Measurements from ENCODE around the gene ETV6.

The ETV6 gene

DNA sequence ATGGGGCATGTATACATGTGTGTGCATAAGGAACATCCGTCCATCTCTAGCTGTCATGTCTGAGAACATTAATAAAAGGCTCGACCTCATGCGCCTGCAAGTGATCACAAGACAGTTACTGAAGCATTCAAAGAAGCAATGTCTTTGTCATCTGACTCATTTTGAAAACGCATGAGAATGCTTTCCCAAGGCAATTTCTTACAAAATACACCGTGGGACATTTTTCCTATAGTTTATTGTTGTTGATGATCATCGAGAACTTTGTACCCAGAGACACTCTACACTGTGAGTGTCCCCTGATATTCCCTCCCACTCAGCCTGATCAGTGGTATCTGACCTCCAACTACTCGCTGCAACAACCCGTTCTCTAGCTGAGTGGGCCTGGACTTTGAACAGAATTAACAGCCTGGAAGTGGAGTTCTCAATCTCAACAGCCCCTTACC is 68.1 kb downstream of the ETV6 start:
- peak; percentile 39 for DNase-seq (ENCODE audit: low spot score)

DNA sequence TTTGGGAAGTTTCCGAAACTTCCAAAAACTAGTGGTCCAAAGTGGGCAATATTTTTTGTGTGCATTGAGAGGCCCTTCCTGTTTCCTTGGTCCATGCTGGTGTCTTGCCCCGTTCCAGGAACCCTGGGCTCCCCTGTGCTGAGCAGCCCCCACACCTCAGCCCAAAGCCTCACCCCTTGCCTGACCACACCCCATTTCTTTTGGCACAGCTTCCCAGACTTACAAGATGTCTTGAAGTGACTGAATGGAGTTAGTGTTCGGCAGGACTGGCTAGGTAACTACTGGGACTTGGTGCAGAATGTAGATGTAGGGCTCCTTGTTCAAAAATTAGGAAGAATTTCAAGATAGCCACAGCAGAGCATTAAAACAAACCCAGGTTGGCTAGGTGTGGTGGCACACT is 68.6 kb downstream of the ETV6 start:
- no peak for DNase-seq (ENCODE audit: low spot score)

- DNase-seq (ENCODE audit: low spot score), result peak; percentile 94
Observed at GRCh38 chr12:11718768-11719253, 69.3 kb downstream of the ETV6 start.

DNA sequence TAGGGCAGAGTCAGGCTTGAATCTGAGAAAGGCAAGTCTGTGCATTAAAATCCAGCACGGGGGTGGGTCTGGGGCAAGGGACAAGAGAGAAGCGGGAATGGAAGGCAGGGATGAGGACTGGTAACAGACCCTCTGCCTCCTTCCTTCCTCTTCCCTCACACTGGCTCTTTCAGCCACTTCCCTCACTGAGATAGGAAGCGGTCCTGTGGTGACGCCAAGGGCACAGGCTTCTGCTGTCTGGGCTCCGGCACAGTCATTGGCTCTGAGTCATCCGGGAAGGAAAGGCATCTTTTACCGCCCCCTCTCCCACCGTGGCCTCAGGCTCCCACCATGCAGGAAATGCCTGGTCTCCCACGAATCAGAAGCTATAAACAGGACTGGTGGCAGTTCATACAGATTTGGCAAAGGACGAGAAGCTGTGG is 70.2 kb downstream of the ETV6 start:
- peak; percentile 98 for DNase-seq (ENCODE audit: low spot score)

DNA sequence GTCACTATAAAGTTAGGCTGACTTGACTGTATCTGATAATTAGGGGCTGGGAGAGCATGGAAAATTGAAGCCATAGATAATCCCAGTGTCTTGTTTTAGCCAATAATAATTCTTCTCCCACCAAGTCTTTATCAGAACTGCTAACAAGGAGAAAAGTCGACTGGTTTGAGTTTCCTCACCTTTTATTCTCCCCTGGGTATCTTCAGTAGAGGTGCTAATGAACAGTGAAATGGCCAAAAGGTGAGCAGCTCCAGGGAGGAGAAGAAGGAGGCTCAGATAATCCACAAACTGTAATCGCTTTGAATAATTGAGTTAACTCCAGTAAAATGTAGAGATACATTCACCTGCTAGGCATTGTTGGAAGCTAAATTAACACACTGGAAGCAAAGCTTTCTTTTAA is 72.6 kb downstream of the ETV6 start:
- DNase-seq (ENCODE audit: low spot score), result no peak

DNA sequence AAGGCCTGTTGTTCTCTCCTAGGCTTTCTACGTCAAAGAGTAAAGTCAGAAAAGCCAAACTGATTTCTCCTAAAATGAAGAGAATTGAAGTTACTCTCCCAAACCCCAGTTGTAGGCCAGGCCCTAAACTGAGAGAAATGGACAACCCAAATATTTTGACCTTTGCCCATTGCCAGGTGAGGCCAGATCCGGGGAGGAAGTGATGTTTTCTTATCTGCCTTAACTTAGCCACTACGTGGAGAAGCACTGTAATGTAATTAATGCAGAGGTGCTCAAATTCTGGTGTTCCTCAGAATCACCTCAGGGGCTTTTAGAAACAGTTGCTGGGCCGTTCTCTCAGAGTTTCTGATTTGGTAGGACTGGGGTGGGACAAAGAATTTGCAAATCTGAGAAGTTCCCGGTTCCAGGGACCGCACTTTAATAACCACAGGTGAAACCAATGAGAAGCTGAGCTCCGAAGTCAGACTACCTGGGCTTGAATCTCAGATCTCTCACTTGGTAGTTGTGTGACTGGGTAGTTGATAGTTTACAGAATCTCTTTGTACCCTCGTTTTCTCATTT is 73.2 kb downstream of the ETV6 start:
- DNase-seq (ENCODE audit: low spot score), result no peak

GRCh38 chr12:11723993-11724392 is 74.5 kb downstream of the ETV6 start:
- DNase-seq (ENCODE audit: low spot score), result no peak

DNA sequence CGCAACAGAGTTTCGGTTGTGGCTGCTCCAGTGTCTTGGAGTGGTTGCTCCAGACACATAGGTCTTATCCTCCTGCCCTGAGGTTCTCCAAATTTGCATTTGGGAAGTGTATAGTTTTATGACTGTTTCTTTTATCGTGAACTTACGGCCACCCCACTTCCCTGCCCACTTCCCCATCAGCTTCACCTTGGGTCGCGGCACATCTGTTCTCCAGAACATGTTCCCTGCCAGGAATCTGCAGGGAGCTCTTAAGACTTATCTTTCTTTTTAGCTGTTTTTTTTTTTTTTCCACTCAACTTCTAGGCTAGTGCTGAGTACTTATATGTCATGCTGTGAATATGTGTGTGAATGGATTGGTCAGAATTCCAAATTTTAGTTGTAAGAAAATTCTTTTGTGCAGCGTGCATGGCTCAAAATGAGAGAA is 75.4 kb downstream of the ETV6 start:
- DNase-seq (ENCODE audit: low spot score), result no peak

DNA sequence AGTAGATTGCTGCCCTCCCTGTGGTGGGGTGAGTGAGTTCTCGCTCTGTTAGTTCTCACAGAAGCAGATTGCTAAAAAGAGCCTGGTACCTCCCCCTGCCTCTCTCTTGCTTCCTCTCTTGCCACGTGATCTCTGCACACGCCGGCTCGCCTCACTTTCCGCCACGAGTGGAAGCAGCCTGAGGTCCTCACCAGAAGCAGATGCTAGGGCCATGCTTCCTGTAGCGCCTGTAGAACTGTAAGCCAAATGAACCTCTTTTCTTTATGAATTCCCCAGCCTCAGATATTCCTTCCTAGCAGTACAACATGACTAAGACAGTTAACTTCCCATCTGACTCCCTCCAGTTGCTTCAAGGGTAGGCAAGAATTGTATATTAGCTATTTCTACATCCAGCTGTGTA is 76.2 kb downstream of the ETV6 start:
- no peak for DNase-seq (ENCODE audit: low spot score)

GRCh38 chr12:11726659-11727058 is 77.2 kb downstream of the ETV6 start:
- DNase-seq (ENCODE audit: low spot score), result no peak

GRCh38 chr12:11727133-11727664 is 77.7 kb downstream of the ETV6 start:
- no peak for DNase-seq (ENCODE audit: low spot score)

GRCh38 chr12:11728154-11728755 is 78.8 kb downstream of the ETV6 start:
- no peak for DNase-seq (ENCODE audit: low spot score)

DNA sequence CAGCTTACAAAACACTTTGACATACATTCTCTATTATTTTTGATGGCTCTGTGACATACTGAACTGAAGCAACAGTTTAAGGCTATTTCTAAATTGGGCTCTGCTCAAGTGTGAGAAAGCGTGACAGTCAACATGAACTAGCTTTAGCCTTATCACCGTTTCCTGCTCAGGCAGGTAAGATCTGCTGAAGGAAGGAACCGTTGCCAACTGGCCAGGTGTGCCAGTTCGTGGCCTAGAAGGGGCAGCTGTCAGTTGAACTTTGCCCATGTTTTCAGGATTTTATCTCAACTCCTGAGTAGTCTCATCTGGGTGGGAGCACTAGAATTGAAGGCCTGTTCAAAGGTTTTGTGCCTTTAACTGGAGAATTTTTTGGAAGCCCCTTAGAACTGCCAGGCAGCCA is 79.5 kb downstream of the ETV6 start:
- DNase-seq (ENCODE audit: low spot score), result no peak

DNA sequence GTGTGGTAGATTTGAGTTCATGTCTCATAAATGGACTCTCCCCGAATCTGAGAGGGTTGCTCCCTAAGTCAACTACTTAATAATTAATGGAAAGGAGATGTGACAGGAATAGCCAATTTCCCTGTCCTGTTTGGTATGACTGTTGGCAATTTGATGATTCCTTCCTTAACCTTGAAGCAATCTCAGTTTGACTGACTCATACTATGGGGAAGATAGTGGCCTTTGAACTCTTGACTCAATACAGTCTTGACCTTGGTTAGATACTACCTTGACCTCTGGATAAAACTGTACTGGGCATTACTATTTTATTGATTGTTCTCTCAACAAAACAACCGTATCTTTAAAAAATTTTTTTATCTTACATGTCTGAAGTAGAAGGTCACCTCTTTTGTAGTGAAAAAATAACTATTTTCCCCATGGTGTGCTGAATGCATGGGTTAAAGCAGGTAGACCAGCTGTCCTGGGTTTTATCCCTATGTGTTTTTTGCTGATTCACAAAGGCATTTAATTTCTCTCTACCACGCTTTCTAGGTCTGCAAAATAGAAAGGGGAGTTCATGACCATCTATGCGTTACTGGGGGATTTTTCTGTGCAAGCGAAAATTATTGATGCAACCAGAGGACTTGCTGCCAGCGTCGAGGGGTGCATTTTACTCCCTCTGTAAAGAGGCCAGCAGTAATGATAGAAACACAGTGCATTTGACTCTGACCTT is 80.1 kb downstream of the ETV6 start:
- no peak for DNase-seq (ENCODE audit: low spot score)

GRCh38 chr12:11730299-11731041 is 81.0 kb downstream of the ETV6 start:
- DNase-seq (ENCODE audit: low spot score), result no peak

GRCh38 chr12:11731042-11731357 is 81.5 kb downstream of the ETV6 start:
- DNase-seq (ENCODE audit: low spot score), result no peak

DNA sequence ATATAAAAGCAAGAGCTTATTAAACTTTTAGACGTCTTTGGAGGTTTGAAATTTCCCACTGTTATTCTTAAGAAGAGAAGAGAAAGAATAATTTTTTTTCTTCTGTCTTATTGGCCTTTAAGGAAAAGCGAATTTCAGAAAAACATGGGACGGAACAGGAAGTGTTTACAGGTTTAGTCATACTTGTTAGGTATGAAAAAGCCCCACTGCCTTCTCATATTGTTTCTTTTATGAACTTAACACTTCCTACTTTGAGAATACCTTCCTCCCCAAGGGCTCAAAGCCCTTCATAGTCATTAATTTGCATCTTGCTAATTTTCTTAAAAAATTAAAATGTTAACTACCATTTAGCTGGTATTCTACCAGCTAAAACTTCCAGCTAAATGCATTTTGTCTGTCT is 82.0 kb downstream of the ETV6 start:
- DNase-seq (ENCODE audit: low spot score), result peak; percentile 77

DNA sequence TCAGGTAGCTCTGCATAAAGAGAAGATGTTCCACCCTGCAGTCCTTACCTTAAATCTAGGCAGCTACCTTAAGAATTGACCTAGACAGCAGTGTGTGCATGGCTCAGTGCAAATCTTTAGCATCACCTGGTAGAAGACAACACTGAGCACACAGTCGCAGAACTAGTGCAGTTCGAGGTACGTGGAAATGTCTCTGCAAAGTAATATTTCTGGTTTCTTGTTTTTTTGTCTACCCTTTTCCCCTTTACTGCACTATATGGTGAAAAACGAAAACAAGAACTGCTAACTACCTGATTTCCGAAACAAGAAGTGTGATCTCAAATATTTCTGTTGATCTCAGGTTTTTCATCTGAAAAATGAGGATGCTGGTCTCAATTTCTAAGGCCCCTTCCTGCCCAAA is 82.5 kb downstream of the ETV6 start:
- no peak for DNase-seq (ENCODE audit: low spot score)

DNA sequence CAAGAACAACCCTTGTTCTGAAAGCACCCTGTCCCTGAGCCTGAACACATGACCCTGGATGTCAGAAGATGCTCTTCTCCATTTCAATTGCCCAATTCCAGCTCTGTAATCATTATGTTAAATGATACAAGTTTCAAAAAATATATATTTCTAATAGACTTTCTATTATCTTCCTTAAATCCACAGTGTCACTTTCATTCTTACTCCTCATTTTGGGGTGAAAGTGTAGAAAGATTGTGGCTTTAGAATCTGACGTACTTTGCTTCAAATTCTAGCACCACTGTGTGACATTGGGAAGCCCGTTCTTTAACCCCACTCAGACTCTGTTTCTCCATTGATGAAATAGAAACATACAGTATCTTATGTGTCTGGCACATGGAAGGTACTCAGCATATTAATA is 83.2 kb downstream of the ETV6 start:
- DNase-seq (ENCODE audit: low spot score), result no peak

DNA sequence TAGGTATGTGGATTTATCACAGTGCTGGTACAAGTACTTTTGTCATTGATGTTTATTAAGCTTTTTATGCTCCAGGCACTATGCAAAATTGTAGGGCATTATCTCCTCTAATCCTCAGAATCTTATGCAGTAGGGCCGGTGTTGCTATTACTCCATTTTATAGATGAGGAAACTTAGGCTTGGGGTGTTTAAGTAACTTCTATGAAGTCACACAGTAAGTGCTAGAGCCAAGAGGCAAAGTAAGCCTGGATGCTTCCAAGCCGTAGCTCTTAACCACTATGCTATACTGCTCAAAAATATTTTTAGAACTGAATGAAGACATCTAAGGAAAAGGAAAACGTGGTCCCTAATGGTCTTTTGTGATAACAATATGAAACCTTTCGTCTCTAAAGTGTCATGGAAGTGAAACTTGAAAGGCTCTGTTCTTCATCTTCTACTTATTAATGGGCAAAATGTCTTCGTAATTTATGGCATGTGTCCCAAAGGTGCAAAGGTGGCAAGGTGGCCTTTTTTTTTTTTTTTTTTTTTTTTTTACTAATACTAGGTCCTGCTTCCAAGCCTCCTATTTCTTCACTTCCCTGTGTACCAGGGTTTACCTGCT is 85.2 kb downstream of the ETV6 start:
- DNase-seq (ENCODE audit: low spot score), result no peak

DNA sequence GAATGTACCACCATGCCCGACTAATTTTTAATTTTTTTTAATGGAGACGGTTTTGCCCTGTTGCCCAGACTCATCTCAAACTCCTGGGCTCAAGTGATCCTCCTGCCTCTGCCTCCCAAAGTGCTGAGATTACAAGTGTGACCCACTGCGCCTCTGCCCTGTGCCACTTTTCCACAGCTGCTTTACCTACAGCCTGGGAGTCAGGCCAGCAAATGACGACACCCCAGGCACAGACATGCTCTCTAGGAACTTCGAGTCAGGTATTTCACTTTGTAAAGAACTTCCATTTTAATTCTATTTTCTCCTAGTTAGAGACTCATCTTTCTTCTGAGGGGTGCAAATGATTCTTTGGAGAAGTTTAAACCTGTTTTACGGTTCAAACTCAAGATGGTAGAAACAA is 89.0 kb downstream of the ETV6 start:
- DNase-seq (ENCODE audit: low spot score), result no peak

DNA sequence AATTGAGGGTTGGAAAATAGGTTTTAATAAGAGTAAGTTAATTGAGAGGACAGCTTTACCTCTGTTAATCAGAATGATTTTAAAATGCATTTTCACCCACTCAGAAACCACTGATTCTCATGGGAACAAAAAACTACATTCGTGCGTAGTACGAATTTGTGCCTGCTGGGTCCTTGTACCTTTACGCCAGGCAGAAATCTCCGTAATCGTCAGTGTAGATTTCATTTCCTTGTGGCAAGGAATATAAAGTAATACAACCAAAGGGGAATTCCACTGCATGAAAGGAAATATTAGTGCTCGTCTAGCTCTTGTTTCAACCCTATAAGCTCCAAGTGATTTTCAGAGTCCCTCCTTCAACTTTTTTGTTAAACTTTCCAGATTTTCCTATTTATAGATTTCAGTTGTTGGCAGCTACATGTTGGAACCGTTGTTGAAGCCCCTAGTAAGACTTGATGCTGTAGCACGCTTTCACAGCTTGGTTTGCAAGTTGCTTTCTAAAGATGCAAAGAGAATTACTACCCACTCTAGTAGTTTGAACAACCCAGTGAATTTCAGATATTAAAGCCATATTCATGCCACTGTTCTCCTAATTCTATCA is 90.6 kb downstream of the ETV6 start:
- DNase-seq (ENCODE audit: low spot score), result no peak
